Measurements from ENCODE around the gene VIPR2.

The VIPR2 gene

DNA sequence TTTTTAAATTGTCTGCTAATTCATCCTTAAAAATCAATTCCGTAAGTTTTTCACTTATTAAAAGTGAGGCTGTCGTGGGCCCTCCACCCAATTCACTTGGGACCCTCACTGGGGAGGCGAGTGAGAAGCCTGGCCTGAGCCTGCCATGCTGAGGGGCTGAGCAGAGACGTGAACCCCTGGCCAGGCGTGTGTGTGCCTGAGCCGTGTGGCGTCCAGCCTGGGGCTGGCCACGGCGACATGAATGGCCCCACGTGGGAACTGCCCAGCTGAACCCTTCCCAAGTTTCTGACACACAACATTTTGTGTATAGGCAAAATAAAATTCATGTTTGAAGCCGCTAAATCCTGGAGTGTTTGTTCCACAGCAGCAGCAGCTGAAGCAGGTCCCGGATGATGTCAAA lies 13.0 kb upstream of the VIPR2 start:
- DNase-seq: no peak

DNA sequence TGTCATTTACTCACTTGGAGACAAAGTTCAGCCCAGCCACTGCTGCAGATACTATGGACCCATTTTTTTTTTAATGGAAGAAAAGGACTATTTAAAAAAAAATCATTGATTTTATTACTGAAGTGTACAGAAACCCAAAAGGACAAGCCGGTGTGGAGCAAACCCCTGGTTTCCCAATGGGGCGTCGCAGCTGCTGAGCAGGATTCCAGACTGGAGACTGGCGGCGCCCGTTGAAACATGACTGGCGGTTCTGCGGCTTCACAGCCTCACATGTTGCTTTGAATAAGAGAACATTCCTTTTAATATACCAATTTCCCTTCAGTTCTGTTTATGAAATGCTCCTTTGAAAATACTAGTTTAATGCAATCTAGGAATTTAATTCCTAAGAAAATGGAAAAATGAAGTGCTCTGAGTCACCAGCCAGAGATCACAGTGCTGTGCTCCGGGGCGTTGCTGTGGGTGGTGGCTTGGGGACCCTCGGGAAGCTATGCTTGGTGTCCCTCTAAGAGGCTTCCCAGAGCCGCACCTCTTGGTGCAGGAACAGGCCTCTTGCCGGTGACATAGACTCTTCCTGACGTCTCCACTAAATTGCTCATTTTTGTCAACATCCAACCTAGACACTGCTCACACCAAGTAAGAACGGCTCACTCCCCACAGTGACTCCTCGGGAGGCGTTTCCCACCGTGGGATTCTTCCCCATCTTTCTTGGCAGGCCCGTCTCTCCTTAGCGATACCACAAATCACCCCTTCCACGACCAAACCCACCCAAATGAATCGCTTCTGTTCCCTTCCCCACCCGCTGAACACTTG lies 12.0 kb upstream of the VIPR2 start:
- no peak for DNase-seq

GRCh38 chr7:159155410-159155809 lies 10.7 kb upstream of the VIPR2 start:
- no peak for DNase-seq

- no peak for DNase-seq
Observed at GRCh38 chr7:159154243-159154642, 9.6 kb upstream of the VIPR2 start.

- no peak for DNase-seq
Observed at GRCh38 chr7:159153511-159153910, 8.8 kb upstream of the VIPR2 start.

- DNase-seq: no peak
Observed at GRCh38 chr7:159152816-159153215, 8.1 kb upstream of the VIPR2 start.

- no peak for DNase-seq
Observed at GRCh38 chr7:159151231-159151630, 6.6 kb upstream of the VIPR2 start.

- no peak for DNase-seq
Observed at GRCh38 chr7:159149488-159149887, 4.8 kb upstream of the VIPR2 start.

GRCh38 chr7:159148430-159149395 lies 4.0 kb upstream of the VIPR2 start:
- no peak for DNase-seq

- no peak for DNase-seq
Observed at GRCh38 chr7:159147687-159148086, 3.0 kb upstream of the VIPR2 start.

DNA sequence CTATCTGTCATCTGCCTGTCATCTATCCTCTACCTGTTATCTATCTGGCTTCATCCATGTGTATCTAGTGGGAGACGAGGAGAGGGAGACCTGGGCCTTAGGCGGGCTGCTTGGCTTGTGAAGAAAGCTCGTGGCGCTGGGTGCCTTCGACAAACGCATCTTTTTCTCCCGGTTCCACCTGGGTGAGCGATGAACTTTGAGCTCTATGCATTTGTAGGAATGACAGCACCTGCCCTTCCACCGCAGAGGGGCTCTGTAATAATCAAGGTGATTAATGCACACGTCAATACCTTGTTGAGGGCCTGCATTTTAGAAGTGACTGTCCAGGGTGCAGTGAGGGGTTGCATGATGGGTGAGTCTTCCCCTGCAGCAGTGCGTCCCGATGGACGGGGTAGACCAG lies 2.6 kb upstream of the VIPR2 start:
- DNase-seq: no peak

DNA sequence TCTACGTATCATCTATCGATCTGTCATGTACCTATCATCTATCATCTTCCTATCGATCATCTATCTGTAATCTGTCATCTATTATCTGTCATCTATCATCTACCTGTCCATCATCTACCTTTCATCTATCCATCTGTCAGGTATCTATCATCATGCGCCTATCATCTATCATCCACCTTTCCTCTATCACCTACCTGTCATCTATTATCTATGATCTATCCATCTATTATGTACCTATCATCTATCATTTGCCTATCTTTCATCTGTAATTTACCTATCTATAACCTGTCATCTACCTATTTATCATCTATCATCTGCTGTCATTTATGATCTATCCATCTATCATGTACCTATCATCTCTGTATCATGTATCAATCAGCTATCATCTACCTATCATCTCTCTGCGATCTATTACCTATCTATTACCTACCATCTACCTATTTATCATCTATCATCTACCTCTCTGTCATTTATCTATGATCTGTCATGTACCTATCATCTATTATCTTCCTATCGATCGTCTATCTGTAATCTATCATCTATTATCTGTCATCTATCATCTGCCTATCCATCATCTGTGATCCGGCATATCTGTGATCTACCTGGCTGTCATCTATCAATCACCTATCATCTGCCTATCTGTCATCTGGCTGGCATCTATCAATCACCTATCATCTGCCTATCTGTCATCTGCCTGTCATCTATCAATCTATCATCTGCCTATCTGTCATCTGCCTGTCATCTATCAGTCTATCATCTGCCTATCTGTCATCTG lies 1.6 kb upstream of the VIPR2 start:
- DNase-seq: no peak

GRCh38 chr7:159145490-159145855 lies 806 bp upstream of the VIPR2 start:
- no peak for DNase-seq

GRCh38 chr7:159143780-159144757 lies 598 bp downstream of the VIPR2 start:
- DNase-seq: no peak

- DNase-seq: no peak
Observed at GRCh38 chr7:159142730-159143129, 1.9 kb downstream of the VIPR2 start.

- DNase-seq: no peak
Observed at GRCh38 chr7:159142199-159142598, 2.5 kb downstream of the VIPR2 start.

- no peak for DNase-seq
Observed at GRCh38 chr7:159141660-159142059, 3.0 kb downstream of the VIPR2 start.

DNA sequence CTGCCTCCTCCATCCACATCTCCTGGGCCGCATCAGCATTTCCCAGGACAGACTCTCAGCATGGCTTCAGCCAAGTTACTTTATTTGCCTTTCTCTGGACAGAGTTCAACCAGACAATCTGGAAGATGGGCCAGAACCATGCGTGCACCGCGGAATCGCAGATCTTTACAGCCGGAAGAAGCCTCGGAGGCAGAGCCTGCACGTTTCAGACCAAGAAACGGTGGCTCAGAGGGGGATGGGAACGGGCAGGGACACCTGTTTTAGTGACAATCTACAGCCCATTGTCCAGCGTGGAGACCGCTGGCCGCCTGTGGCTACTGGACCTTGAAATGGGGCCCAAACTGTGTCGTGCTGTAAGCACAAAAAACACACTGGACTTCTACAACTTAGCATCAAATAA lies 3.5 kb downstream of the VIPR2 start:
- no peak for DNase-seq

GRCh38 chr7:159140170-159140910 lies 4.3 kb downstream of the VIPR2 start:
- no peak for DNase-seq

- DNase-seq: no peak
Observed at GRCh38 chr7:159139639-159140038, 5.0 kb downstream of the VIPR2 start.

DNA sequence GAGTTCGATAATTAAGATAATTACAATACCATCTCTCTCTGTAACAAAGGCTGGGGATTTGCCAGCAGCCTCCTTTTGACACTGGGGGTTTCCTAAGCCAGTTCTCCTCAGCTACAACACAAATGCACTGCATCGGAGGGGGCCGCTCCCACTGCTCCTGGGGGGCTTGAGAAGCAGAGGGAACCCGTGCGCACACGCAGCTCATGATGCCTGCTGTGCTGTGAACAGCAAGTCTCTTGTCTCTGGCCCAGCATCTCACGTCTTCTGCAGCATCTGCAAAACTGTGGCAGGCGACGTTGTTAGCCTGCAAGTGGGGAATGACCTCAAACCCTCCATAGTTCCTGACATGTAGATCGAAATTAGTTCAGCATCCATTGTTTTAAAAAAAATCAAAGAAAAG lies 5.5 kb downstream of the VIPR2 start:
- no peak for DNase-seq
